BE2C (cell line): ENCODE measurements around the gene FAM107A.

ENCODE experiments used
- DNase-seq: peaks from one replicate; pipeline ENCODE4 v3.0.0-alpha.2; 2020
- H3K27me3 ChIP-seq: fragments of 250-450 bp; sonication (Bioruptor Pico); 2 replicates; pipeline ENCODE4 v1.5.1; 2020; ENCODE audit warnings: mild to moderate bottlenecking
- H3K36me3 ChIP-seq: fragments of 250-450 bp; sonication (Bioruptor Pico); 2 replicates; pipeline ENCODE4 v1.5.1; 2020; ENCODE audit warnings: mild to moderate bottlenecking
- H3K4me1 ChIP-seq: fragments of 250-450 bp; sonication (Bioruptor Pico); 2 replicates; pipeline ENCODE4 v1.5.1; 2020
- H3K4me3 ChIP-seq: 2 replicates; pipeline ENCODE4 v1.5.1; 2011; ENCODE audit warnings: low read depth, low read length
- H3K9me3 ChIP-seq: fragments of 250-450 bp; sonication (Bioruptor Pico); 2 replicates; pipeline ENCODE4 v1.5.1; 2020
- CTCF ChIP-seq: IDR thresholded peaks from 2 replicates; pipeline ENCODE4 v1.5.1; 2012; ENCODE audit warnings: mild to moderate bottlenecking, low read depth, low read length

FAM107A gene

GRCh38 chr3:58537412-58538301 is 39.5 kb downstream of the FAM107A start:
- H3K9me3 ChIP-seq: no peaks in the 10 kb centered on the region
- no peaks in the 10 kb centered on the region for H3K36me3 ChIP-seq
- H3K27me3 ChIP-seq: no peaks in the 10 kb centered on the region
- TF ChIP-seq CTCF: no peak
- H3K4me1 ChIP-seq: no peaks in the 10 kb centered on the region
- no peak overlapping the region for H3K4me3 ChIP-seq
- no peak for DNase-seq

- TF ChIP-seq CTCF: no peak
- no peaks in the 10 kb centered on the region for H3K4me1 ChIP-seq
These were observed 40.4 kb downstream of the FAM107A start, which contains the start of gene ACOX2 for GRCh38 chr3:58536501-58537411. ACOX2 (minus strand) TSS chr3:58537190; CDS start chr3:58535106, 2,084 bp downstream.

GRCh38 chr3:58535531-58536500 is 41.4 kb downstream of the FAM107A start:
- no peak for DNase-seq
- Histone ChIP-seq H3K4me3 (no peak overlapping the region), H3K36me3 (no peaks in the 10 kb centered on the region), H3K4me1 (no peaks in the 10 kb centered on the region), H3K9me3 (no peaks in the 10 kb centered on the region), H3K27me3 (no peaks in the 10 kb centered on the region)
- TF ChIP-seq CTCF: no peak

More at GRCh38 chr3:58536501-58537411, 40.4 kb downstream of the FAM107A start, which contains the start of gene ACOX2:
- H3K36me3 ChIP-seq: no peaks in the 10 kb centered on the region
- no peaks in the 10 kb centered on the region for H3K9me3 ChIP-seq
- no peaks in the 10 kb centered on the region for H3K27me3 ChIP-seq
- DNase-seq: no peak
- no peak within 1 kb of the TSS for H3K4me3 ChIP-seq

GRCh38 chr3:58534592-58535494 is 42.3 kb downstream of the FAM107A start:
- no peak for DNase-seq
- Histone ChIP-seq H3K9me3 (no peaks in the 10 kb centered on the region), H3K4me1 (no peaks in the 10 kb centered on the region), H3K4me3 (no peak overlapping the region), H3K27me3 (no peaks in the 10 kb centered on the region), H3K36me3 (no peaks in the 10 kb centered on the region)
- TF ChIP-seq CTCF: no peak

- Histone ChIP-seq H3K27me3 (no peaks in the 10 kb centered on the region), H3K9me3 (no peaks in the 10 kb centered on the region), H3K4me3 (no peak overlapping the region), H3K4me1 (no peaks in the 10 kb centered on the region), H3K36me3 (no peaks in the 10 kb centered on the region)
- TF ChIP-seq CTCF: peak; percentile 78
- peak; percentile 73 for DNase-seq
These were observed 44.4 kb downstream of the FAM107A start for GRCh38 chr3:58532794-58533220.
